GM12865 (cell line): ENCODE results near the gene GAPVD1.

Experiments
- DNase-seq: peaks from one replicate; pipeline ENCODE4 v3.0.0; 2010; ENCODE audit warnings: low read depth
- H3K4me3 ChIP-seq: 2 replicates; pipeline ENCODE4 v1.5.1; 2011; ENCODE audit warnings: mild to moderate bottlenecking, low read depth, low read length, control low read depth
- CTCF ChIP-seq: IDR thresholded peaks from 2 replicates; pipeline ENCODE4 v1.5.1; 2011; ENCODE audit warnings: low read length, control low read depth, low read depth, inconsistent platforms; ENCODE audit not compliant: insufficient read depth; ENCODE audit errors: missing control alignments

GAPVD1 gene

GRCh38 chr9:125380406-125380805 lies 118.8 kb downstream of the GAPVD1 start:
- DNase-seq = no peak
- no peak for TF ChIP-seq CTCF

DNA sequence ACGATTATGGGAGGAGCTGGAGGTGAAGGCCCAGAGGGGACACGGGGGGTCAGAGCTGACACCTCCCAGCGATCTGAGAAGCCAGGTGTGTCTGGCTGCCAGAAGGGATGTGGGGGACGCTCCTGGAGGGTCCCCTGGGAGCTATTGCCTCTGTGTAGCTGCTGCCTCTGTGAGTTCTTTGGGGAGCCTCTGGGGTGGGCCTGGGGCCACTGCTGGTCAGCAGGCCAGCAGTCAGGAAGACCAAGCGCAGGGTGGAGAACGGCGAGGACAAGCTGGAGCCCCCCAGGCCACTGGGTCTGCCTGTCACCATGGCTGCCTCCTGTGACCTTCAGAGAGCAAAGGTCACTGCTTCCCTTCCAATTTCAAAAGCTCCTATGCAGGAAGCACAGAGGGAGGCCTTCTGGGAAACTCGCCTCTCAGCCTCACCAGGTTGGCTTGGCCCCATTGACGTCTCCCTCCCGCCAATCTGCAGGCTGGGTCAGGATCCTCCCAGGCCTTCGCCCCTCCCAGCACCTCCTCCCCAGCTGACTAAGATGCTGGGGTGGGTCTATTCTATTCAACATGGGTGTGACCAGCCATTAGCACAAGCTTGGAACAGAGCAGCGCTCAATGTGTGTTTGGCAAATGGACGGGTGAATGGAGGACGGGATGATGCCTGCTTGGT lies 126.4 kb downstream of the GAPVD1 start:
- TF ChIP-seq CTCF = no peak
- DNase-seq = no peak
- no peak overlapping the region for H3K4me3 ChIP-seq

More at GRCh38 chr9:125380406-125380805, 118.8 kb downstream of the GAPVD1 start:
- H3K4me3 ChIP-seq = no peak overlapping the region

DNA sequence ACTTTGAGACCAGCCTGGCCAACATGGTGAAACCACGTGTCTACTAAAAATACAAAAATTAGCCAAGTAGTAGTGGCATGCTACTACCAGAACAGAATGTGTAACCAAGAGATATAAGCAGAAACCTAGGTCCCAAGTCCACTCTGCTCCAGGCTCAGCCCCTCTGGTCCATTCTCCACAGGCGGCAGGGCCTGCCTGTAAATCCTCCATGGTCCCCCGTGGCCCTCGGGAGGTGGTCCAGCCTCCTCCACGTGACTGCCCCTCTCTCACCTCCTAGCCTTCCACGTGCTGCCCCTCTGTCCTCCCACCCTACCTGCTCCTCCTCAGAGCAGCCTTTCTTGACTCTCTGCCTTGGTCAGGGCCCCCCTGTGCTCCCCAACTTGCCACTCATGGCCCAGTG lies 127.4 kb downstream of the GAPVD1 start:
- DNase-seq = no peak
- TF ChIP-seq CTCF = no peak
- no peak overlapping the region for H3K4me3 ChIP-seq

GRCh38 chr9:125391704-125392103 lies 130.1 kb downstream of the GAPVD1 start:
- no peak for DNase-seq
- H3K4me3 ChIP-seq = no peak overlapping the region
- no peak for TF ChIP-seq CTCF

GRCh38 chr9:125393426-125393825 lies 131.8 kb downstream of the GAPVD1 start:
- peak; percentile 65 for DNase-seq
- no peak overlapping the region for H3K4me3 ChIP-seq
- no peak for TF ChIP-seq CTCF

- DNase-seq = no peak
- TF ChIP-seq CTCF = no peak
- H3K4me3 ChIP-seq = no peak overlapping the region
Observed at GRCh38 chr9:125396799-125397198, 135.2 kb downstream of the GAPVD1 start.

- no peak overlapping the region for H3K4me3 ChIP-seq
- DNase-seq = no peak
- no peak for TF ChIP-seq CTCF
Observed at GRCh38 chr9:125397736-125398135, 136.1 kb downstream of the GAPVD1 start.
